Coronary artery (tissue), 2 donors: ENCODE results near the gene HJV.

Experiments
- DNase-seq: peaks from one replicate; pipeline ENCODE4 v3.0.0-alpha.2; 2017; ENCODE audit warnings: low spot score
- H3K27ac ChIP-seq, 2 donors: fragments of 200-600 bp; sonication (generic); one replicate each; pipeline ENCODE4 v1.5.1; 2016 to 2019
- H3K4me3 ChIP-seq: fragments of 200-600 bp; sonication (generic); 2 replicates; pipeline ENCODE4 v1.5.1; 2016; ENCODE audit warnings: mild to moderate bottlenecking, moderate library complexity
- TF ChIP-seq, protein P1 (sequence below): fragments of 200-600 bp; sonication (generic); IDR thresholded peaks from one replicate; pipeline ENCODE4 v1.5.1; 2019; ENCODE audit warnings: antibody characterized with exemption

The HJV gene

DNA sequence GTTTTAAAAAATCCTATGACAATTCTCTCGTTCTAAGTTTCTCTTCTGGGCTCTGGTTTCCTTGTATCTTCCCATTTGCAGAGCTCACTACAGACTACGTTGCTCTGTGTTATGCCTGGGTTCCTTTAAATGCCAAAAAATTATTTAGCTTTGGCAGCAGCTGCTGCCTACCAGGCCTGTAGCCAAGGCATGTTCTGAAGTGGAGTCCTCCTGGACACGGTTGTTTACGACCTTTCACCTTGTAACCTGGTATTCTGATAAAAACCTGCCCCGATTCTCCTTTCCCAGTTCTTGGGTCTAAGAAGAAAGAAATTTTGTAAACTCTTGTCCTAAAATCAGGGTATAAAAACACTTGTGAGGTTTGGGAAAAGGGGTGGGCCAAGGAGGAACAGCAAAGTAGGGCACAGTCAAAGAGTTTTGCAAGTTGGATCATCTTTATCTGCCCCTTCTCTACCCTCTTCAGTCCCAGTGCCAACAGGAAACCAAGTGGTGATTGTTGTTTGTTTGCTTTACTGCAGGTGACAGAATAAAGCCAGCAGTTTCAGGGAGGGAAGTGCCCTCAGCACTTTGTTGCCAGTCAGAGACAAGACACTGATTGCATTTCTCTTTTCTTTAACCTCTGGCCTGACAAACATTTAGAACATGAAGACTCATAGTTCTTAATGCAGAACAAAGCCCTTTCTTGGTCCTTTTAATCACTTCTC is 22.1 kb downstream of the HJV start:
- H3K4me3 ChIP-seq, result peak overlapping the region; percentile 97
- DNase-seq, result peak; percentile 68
- H3K27ac ChIP-seq, result peak overlapping the region; percentile 91 to 99
- TF ChIP-seq, protein P1, sequence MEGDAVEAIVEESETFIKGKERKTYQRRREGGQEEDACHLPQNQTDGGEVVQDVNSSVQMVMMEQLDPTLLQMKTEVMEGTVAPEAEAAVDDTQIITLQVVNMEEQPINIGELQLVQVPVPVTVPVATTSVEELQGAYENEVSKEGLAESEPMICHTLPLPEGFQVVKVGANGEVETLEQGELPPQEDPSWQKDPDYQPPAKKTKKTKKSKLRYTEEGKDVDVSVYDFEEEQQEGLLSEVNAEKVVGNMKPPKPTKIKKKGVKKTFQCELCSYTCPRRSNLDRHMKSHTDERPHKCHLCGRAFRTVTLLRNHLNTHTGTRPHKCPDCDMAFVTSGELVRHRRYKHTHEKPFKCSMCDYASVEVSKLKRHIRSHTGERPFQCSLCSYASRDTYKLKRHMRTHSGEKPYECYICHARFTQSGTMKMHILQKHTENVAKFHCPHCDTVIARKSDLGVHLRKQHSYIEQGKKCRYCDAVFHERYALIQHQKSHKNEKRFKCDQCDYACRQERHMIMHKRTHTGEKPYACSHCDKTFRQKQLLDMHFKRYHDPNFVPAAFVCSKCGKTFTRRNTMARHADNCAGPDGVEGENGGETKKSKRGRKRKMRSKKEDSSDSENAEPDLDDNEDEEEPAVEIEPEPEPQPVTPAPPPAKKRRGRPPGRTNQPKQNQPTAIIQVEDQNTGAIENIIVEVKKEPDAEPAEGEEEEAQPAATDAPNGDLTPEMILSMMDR, result no peak

DNA sequence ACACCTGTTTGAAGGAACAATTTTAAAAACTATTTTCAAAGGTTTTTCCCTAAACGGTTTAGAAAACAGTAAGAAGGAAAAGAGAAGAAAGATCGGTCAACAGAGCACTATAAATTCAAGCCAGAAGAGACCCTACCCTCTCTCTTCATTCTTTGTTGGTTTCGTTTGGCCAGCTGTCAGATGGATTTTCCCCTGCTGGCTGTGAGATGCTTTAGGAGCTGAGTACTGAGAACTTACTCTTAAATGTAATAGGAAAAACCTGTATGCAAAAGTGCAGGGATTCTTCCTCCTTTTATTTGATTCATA is 23.9 kb downstream of the HJV start:
- Histone ChIP-seq H3K27ac (peak overlapping the region; percentile 91 to 99), H3K4me3 (peak overlapping the region; percentile 97)
- DNase-seq, result no peak
- TF ChIP-seq, protein P1, result no peak

DNA sequence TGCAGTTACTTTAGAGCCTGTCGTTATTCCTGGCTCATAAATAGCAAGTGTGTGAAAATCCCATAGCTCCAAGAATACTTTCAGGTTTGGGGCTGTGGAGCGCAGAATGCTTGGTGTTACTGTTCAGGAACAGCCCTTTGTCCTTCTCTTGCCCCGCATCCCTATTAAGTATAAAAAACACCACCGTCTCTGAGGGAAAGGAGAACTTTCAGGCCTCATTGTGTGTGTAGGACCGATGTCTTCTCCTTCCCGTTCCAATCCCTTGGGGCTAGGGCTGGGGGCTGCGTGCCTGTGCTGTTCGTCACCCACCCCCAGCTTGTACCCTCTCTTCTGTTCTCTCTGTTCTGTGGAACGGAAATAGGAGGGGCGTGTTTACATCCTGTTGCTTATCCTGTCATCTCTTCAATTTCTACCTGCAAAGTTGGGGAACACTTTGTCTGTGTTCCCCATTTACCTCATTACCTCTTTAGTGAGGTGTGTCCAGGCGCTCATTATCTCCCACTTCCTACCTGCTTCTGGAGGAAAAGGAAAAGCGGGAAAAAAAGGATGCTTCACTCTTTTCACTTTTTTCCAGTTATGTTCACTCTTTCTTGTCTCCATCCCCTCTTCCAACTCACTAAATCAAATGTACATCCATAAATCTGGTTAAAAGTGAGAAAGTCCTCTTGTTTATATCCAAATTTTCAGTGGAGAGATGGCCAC is 24.4 kb downstream of the HJV start:
- TF ChIP-seq, protein P1, result no peak
- DNase-seq, result no peak
- peak overlapping the region; percentile 97 for H3K4me3 ChIP-seq

DNA sequence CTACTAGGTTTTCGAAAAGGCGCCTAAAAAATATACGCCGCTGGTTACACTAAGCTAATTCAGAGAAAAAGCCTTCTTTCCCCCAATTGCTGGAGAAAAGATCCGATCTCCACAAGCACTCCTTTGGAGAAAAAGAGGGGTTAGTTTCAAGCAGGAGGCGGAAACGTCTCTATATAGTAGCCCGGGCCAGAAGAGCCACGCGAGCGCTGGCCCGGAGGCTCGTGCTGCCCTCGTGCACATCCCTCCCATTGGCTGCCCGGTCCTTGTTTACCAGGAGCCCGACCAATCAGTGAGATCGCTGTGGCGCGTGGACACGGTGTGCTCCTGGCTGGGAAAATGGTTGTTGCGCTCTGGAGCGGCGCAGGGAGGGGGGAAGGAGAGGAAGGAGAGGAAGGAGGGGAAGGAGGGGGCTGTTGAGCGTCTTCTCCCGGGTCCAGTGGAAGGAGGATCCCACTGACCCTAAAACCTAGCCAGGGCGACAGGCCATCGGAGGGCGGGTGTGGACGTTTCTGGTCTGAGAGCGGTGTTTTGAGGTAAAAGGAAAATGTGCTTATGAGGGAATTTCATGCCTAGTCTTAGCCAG is 25.0 kb downstream of the HJV start, which contains the start of gene TXNIP:
Gene TXNIP, minus strand, starts transcription at position 147 of the 583 bp plus-strand sequence. CDS start 313 bp downstream, outside the sequence.
- peak; percentile 99 for DNase-seq
- peak within 1 kb of the TSS; percentile 91 to 99 for H3K27ac ChIP-seq
- TF ChIP-seq, protein P1, result no peak
- peak within 1 kb of the TSS; percentile 97 for H3K4me3 ChIP-seq

More for the DNA sequence above, 24.4 kb downstream of the HJV start:
- H3K27ac ChIP-seq, result peak overlapping the region; percentile 91 to 99

DNA sequence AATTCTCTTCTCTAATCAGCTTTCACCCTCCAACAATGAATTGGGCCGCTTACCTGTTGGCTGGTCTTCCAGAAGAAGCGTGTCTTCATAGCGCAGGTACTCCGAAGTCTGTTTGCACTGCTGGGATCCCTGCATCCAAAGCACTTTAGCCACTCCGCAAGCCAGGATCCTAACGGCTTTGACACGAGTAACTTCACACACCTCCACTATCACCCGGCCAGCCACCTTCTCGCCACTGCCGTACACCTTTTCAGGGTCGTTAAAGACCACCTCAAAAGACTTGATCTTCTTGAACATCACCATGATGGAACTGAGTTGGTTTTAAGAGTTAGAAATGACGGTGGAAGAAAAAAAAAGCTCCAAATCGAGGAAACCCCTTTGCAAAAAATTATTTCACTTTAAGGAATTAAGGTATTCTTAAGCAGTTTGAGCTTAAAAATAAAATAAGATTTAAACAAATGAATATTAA is 25.5 kb downstream of the HJV start:
- peak; percentile 76 for DNase-seq
- TF ChIP-seq, protein P1, result no peak
- peak overlapping the region; percentile 91 to 99 for H3K27ac ChIP-seq
- peak overlapping the region; percentile 97 for H3K4me3 ChIP-seq

DNA sequence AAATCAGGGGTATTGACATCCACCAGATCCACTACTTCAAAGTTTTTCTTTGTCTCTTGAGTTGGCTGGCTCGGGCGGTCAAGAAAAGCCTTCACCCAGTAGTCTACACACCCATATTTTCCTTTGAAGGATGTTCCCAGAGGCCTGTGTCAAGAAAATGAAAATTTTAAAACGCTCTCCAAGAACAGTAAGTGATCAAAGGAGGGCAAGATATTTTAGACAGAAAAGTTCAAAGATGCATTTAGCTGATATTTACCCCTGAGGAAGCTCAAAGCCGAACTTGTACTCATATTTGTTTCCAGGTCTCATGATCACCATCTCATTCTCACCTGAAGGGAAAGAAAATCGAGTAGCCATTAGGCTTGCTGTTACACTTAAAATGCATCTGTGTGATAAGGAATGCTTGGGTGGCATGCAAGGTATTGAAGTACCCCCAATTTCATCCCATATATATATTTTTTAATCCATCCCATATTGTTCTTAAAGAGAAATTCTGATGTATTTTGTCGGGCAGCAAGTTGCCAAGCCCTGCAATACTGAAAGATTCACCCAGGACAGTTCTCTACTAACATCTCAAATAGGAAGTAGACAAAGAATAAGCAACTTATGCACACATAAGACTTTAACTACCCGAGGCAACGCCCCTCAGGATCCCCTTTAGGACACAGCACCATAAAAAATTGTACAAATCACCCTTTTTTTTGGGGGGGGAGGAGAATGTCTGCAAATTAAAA is 26.2 kb downstream of the HJV start:
- TF ChIP-seq, protein P1, result no peak
- DNase-seq, result no peak
- peak overlapping the region; percentile 97 for H3K4me3 ChIP-seq
- H3K27ac ChIP-seq, result peak overlapping the region; percentile 91 to 99
